GM12874 (cell line): ENCODE data around the gene ADM5.

Experiments
- TF ChIP-seq, protein P1 (sequence below): IDR thresholded peaks from 2 replicates; pipeline ENCODE4 v1.5.1; 2011; ENCODE audit warnings: low read depth, mild to moderate bottlenecking, control low read depth, low read length, moderate library complexity; ENCODE audit not compliant: insufficient read depth

Gene ADM5, protein sequence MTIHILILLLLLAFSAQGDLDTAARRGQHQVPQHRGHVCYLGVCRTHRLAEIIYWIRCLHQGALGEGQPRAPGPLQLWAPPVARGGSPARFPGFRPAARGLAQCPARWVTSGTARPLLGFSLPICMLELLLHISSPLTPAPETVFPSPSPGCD

DNA sequence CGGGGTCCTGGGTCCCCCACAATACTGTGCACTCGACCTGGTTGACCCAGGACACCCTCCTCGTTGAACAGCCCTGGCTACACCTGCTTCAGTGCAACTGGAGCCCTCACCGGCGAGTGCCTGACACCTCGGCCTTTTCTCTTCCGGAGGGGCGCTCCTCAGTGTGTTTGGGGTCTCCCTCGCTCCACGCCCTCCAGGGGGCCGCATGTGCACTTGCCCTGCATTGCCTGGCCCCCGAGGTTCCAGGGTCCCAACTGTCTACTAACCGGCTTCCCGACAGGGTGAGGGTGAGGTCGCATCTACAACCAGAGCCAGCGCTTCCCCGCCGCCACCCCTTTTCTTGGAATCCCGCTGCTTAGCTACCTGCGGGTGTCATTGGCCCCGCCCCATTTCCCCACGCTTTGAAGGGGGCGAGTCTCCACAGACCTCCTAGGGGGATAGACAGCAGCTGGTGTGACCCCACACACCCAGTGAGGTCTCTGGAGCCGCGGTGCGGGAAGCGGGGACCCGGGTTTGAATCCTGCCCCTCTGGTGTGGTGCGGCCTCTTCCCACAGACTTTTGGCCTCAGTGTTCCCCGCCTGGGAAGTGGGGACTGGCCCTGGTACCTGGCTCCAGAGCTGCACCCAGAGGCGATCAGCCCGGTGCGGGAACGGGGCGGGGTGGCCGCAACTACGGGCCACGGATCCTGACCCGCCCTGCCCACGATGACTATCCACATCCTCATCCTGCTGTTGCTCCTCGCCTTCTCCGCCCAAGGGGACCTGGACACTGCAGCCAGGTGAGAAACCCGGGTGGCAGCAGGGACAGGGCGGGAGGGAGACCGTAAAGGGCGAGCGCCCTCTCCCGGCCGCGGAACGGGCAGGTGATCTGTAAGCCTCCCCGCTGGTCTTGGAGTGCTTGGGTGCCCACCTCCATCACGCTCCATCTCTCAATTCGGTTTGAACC is at the start of gene ADM5:
ADM5 (plus strand) TSS at position 462 of the 946 bp plus-strand sequence; CDS start at position 706, 244 bp downstream.
- TF ChIP-seq, protein P1, sequence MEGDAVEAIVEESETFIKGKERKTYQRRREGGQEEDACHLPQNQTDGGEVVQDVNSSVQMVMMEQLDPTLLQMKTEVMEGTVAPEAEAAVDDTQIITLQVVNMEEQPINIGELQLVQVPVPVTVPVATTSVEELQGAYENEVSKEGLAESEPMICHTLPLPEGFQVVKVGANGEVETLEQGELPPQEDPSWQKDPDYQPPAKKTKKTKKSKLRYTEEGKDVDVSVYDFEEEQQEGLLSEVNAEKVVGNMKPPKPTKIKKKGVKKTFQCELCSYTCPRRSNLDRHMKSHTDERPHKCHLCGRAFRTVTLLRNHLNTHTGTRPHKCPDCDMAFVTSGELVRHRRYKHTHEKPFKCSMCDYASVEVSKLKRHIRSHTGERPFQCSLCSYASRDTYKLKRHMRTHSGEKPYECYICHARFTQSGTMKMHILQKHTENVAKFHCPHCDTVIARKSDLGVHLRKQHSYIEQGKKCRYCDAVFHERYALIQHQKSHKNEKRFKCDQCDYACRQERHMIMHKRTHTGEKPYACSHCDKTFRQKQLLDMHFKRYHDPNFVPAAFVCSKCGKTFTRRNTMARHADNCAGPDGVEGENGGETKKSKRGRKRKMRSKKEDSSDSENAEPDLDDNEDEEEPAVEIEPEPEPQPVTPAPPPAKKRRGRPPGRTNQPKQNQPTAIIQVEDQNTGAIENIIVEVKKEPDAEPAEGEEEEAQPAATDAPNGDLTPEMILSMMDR = peak; percentile 78

DNA sequence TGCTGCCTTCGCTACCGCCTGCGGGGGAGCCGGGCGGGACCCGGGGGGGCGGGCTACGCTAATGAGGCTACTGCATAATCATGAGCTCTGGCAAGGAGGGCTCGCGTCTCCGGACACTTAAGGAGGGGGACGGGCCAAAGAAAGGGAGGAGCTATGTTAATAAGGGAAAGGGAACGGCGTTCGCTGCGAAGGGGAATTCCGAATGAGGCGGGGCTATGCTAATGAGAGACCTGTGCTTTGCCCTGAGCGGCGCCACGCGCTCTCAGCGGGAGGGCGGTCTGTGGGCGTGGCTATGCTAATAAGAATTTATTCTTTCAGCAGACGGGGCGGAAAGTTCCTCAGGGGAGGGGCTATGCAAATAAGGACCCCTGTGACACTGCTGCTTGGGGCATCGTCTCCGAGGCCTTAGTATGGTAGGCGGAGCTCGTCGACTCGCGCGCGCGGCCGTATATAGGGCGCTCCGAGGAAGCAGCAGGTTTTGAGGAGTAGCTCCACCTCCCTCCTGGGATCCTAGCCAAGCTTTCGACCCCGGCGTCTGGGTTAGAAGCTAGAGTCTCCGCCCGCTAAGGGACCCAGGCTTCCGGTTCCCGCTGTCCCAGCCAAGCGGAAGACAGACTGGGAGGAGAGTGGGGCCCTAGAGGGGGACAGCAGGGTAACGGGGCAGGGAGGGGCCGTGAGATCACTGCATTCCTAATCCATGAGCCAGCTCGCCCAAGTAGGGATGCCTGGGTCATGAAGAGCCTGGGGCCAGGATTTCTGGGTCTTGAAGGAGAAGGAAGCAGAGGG is 49.1 kb upstream of the ADM5 start, which contains the start of gene RRAS:
RRAS (minus strand) TSS at position 31 of the 786 bp plus-strand sequence. CDS start 45 bp downstream, outside the sequence.
- TF ChIP-seq, protein P1 = no peak

DNA sequence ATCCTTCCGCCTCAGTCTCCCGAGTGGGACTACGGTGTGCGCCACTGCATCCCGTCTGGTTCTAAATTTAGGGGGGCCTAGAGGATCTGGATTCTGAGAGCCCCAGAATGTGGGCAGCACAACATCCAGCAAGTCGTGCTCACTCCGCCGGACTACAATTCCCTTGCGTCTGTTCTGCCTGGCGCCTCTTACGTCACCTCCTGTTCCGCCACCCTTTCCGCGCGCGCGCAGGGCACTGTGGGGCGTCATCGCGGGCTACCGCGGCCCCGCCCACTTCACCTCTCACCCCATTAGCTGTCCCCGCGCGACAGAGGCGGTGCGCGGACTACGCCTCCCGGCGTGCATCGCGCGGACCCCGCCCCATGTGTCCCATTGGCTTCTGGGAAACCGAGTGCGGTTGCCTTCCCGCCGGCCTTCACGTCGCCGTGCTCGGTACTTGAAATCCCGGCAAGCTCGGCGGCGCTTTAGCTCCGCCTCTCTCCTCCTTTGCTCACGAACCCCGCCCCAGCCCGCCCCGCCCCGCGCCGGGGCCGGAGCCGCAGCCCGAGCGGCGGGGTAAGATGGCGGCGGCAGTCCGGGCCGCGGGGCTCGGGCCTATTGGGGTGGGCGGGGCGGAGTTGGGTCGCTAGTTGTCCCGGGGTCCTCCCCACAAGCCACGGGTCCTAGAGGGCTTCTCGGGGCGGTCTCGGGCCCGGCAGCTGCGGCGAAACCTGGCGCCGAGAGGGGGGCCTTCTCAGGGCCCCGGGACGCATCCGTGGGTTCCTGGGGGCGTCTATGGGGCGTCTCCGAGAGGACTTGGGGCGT is 47.5 kb upstream of the ADM5 start, which contains the start of gene SCAF1:
SCAF1 (plus strand) TSS at position 522 of the 804 bp plus-strand sequence. CDS start 2,818 bp downstream, outside the sequence.
- TF ChIP-seq, protein P1 = no peak

GRCh38 chr19:49642492-49643035 is 46.8 kb upstream of the ADM5 start:
- TF ChIP-seq, protein P1 = no peak

DNA sequence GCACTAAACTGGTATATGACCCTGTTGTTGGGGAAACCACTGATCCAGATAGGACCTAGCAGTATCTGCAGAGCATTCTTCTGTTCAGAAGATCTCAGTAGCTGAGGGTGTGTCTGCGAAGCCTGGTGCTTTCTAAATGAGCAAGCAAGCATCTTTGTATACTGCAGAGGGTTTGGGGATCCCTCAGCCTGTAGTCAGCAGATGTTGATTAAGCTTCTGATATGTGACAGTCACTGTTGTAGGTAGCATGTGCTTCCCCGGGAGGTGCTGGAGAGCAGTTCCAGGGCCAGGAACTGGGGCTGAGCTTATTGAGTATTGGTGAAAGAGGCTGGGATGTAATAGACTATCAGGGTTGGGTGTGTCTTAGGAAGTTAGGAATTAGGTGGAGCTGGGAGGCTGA is 45.9 kb upstream of the ADM5 start:
- TF ChIP-seq, protein P1 = no peak

- TF ChIP-seq, protein P1 = no peak
Measured at GRCh38 chr19:49645592-49645991, 43.8 kb upstream of the ADM5 start.
